Measurements from ENCODE around the gene DNER.
A peak's percentile ranks its signal among the peaks of the same experiment; 100 is the strongest.
"Not testable (repeated sequence)": the region's sequence is repeated elsewhere in the genome, so short reads cannot be mapped to it uniquely, and the experiment has no call there.

The DNER gene

GRCh38 chr2:229627728-229628127, 86.6 kb downstream of the DNER start:
- no peak for DNase-seq (ENCODE audit: low read depth)
- TF ChIP-seq, protein P1, sequence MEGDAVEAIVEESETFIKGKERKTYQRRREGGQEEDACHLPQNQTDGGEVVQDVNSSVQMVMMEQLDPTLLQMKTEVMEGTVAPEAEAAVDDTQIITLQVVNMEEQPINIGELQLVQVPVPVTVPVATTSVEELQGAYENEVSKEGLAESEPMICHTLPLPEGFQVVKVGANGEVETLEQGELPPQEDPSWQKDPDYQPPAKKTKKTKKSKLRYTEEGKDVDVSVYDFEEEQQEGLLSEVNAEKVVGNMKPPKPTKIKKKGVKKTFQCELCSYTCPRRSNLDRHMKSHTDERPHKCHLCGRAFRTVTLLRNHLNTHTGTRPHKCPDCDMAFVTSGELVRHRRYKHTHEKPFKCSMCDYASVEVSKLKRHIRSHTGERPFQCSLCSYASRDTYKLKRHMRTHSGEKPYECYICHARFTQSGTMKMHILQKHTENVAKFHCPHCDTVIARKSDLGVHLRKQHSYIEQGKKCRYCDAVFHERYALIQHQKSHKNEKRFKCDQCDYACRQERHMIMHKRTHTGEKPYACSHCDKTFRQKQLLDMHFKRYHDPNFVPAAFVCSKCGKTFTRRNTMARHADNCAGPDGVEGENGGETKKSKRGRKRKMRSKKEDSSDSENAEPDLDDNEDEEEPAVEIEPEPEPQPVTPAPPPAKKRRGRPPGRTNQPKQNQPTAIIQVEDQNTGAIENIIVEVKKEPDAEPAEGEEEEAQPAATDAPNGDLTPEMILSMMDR (conservative IDR thresholded peaks at IDR 0.05; ENCODE audit: low read depth, low read length): no peak
- no peak overlapping the region for H3K4me3 ChIP-seq (ENCODE audit: low read depth, low read length)

- no peak for DNase-seq (ENCODE audit: low read depth)
- TF ChIP-seq, protein P1 (conservative IDR thresholded peaks at IDR 0.05; ENCODE audit: low read depth, low read length): no peak
- H3K4me3 ChIP-seq (ENCODE audit: low read depth, low read length): no peak overlapping the region
These were observed 91.6 kb downstream of the DNER start for GRCh38 chr2:229622495-229623355.

DNA sequence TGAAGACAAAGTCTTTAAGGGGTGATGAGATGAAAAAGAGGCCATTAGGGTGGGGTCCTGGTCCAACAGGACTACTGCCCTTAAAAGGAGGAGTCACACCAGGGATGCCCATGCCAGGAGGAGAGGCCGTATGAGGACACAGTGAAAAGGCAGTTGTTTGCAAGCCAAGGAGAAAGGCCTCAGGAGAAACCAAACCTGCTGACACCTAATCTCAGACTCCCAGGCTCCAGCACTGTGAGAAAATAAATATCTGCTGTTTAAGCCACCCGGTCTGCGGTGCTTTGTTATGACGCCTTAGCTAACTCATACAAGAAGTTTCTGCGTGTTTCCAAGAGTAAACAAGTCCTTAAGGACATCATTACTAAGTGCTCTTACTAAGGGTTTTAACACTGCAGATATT, 93.6 kb downstream of the DNER start:
- TF ChIP-seq, protein P1 (conservative IDR thresholded peaks at IDR 0.05; ENCODE audit: low read depth, low read length): no peak
- peak; percentile 42 for DNase-seq (ENCODE audit: low read depth)
- H3K4me3 ChIP-seq (ENCODE audit: low read depth, low read length): no peak overlapping the region

- no peak overlapping the region for H3K4me3 ChIP-seq (ENCODE audit: low read depth, low read length)
- DNase-seq (ENCODE audit: low read depth): no peak
- TF ChIP-seq, protein P1 (conservative IDR thresholded peaks at IDR 0.05; ENCODE audit: low read depth, low read length): no peak
These were observed 94.1 kb downstream of the DNER start for GRCh38 chr2:229620289-229620688.

- DNase-seq (ENCODE audit: low read depth): no peak
- no peak overlapping the region for H3K4me3 ChIP-seq (ENCODE audit: low read depth, low read length)
- TF ChIP-seq, protein P1 (conservative IDR thresholded peaks at IDR 0.05; ENCODE audit: low read depth, low read length): no peak
These were observed 97.9 kb downstream of the DNER start for GRCh38 chr2:229616433-229616832.

DNA sequence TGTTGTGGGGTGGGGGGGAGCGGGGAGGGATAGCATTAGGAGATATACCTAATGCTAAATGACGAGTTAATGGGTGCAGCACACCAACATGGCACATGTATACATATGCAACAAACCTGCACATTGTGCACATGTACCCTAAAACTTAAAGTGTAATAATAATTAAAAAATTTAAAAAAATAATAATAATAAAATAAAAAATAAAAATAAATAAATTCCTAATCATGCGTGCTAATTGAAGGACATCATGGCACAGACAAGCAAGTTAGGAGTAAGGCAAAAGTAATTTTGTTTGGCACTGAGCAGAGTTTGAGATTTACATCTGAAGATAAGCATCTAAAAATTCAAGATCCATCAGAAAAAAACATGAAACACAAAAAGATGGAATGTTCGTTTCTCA, 100.3 kb downstream of the DNER start:
- H3K4me3 ChIP-seq (ENCODE audit: low read depth, low read length); DNase-seq (ENCODE audit: low read depth): not testable (repeated sequence)

- no peak for DNase-seq (ENCODE audit: low read depth)
- no peak overlapping the region for H3K4me3 ChIP-seq (ENCODE audit: low read depth, low read length)
- TF ChIP-seq, protein P1 (conservative IDR thresholded peaks at IDR 0.05; ENCODE audit: low read depth, low read length): no peak
These were observed 101.9 kb downstream of the DNER start for GRCh38 chr2:229612384-229612971.

Data from choroid plexus epithelial cell (primary cell).